ENCODE results near the gene ACKR2. TPM values are rescaled to one million over a fixed set of nuclear protein-coding genes. Genes with fewer than 3 reads are reported as not detected.

ACKR2 gene
- total and polyA plus RNA-seq, 2 experiments from 2014 or later = 0.35 TPM; not detected in 1

DNA sequence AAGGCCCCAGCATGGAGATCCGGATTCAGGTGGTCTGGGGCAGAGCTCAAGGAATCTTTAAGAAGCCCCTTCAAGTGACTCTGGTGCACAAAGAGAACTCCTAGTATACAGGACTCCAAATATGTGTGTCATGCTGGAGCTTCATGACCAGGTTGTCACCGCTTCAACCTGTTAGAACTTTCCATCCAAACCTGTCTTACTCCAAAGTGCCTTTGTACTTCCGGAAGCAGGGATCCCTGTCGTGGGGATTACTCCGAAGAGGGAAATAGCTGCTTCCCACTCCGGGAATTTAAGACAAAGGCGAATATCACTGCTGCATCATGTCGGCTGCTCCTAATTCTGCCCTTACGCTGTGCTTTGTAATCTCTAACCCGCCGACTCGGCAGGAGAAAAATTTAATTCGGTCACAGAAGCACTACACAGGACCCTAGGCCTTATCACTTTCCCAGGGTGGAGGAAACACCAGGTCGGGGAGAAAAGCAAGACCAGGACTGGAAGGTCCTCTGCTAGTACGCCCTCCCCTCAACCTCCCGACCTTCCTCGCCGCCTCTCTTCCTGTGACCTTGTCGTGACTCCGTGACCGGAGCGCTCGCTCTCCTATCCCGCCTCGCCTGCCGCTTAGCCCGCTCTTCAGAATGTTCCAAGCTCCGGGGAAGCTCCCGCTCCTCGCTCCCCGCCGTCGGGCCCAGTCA lies 5.7 kb upstream of the ACKR2 start (continued):
- TF ChIP-seq, protein P1, sequence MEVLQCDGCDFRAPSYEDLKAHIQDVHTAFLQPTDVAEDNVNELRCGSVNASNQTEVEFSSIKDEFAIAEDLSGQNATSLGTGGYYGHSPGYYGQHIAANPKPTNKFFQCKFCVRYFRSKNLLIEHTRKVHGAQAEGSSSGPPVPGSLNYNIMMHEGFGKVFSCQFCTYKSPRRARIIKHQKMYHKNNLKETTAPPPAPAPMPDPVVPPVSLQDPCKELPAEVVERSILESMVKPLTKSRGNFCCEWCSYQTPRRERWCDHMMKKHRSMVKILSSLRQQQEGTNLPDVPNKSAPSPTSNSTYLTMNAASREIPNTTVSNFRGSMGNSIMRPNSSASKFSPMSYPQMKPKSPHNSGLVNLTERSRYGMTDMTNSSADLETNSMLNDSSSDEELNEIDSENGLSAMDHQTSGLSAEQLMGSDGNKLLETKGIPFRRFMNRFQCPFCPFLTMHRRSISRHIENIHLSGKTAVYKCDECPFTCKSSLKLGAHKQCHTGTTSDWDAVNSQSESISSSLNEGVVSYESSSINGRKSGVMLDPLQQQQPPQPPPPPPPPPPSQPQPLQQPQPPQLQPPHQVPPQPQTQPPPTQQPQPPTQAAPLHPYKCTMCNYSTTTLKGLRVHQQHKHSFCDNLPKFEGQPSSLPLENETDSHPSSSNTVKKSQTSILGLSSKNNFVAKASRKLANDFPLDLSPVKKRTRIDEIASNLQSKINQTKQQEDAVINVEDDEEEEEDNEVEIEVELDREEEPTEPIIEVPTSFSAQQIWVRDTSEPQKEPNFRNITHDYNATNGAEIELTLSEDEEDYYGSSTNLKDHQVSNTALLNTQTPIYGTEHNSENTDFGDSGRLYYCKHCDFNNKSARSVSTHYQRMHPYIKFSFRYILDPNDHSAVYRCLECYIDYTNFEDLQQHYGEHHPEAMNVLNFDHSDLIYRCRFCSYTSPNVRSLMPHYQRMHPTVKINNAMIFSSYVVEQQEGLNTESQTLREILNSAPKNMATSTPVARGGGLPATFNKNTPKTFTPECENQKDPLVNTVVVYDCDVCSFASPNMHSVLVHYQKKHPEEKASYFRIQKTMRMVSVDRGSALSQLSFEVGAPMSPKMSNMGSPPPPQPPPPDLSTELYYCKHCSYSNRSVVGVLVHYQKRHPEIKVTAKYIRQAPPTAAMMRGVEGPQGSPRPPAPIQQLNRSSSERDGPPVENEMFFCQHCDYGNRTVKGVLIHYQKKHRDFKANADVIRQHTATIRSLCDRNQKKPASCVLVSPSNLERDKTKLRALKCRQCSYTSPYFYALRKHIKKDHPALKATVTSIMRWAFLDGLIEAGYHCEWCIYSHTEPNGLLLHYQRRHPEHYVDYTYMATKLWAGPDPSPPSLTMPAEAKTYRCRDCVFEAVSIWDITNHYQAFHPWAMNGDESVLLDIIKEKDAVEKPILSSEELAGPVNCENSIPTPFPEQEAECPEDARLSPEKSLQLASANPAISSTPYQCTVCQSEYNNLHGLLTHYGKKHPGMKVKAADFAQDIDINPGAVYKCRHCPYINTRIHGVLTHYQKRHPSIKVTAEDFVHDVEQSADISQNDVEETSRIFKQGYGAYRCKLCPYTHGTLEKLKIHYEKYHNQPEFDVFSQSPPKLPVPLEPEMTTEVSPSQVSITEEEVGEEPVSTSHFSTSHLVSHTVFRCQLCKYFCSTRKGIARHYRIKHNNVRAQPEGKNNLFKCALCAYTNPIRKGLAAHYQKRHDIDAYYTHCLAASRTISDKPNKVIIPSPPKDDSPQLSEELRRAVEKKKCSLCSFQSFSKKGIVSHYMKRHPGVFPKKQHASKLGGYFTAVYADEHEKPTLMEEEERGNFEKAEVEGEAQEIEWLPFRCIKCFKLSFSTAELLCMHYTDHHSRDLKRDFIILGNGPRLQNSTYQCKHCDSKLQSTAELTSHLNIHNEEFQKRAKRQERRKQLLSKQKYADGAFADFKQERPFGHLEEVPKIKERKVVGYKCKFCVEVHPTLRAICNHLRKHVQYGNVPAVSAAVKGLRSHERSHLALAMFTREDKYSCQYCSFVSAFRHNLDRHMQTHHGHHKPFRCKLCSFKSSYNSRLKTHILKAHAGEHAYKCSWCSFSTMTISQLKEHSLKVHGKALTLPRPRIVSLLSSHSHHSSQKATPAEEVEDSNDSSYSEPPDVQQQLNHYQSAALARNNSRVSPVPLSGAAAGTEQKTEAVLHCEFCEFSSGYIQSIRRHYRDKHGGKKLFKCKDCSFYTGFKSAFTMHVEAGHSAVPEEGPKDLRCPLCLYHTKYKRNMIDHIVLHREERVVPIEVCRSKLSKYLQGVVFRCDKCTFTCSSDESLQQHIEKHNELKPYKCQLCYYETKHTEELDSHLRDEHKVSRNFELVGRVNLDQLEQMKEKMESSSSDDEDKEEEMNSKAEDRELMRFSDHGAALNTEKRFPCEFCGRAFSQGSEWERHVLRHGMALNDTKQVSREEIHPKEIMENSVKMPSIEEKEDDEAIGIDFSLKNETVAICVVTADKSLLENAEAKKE (CRISPR knock-in tag; IDR thresholded peaks at IDR 0.05) = no peak
- TF ChIP-seq, protein P2, sequence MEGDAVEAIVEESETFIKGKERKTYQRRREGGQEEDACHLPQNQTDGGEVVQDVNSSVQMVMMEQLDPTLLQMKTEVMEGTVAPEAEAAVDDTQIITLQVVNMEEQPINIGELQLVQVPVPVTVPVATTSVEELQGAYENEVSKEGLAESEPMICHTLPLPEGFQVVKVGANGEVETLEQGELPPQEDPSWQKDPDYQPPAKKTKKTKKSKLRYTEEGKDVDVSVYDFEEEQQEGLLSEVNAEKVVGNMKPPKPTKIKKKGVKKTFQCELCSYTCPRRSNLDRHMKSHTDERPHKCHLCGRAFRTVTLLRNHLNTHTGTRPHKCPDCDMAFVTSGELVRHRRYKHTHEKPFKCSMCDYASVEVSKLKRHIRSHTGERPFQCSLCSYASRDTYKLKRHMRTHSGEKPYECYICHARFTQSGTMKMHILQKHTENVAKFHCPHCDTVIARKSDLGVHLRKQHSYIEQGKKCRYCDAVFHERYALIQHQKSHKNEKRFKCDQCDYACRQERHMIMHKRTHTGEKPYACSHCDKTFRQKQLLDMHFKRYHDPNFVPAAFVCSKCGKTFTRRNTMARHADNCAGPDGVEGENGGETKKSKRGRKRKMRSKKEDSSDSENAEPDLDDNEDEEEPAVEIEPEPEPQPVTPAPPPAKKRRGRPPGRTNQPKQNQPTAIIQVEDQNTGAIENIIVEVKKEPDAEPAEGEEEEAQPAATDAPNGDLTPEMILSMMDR (conservative IDR thresholded peaks at IDR 0.05; ENCODE audit: low read depth in 2 of 2) = no peak
- TF ChIP-seq JUNB (IDR thresholded peaks at IDR 0.05; ENCODE audit: unreplicated experiment) (no peak), CREB1 (CRISPR knock-in tag; IDR thresholded peaks at IDR 0.05; ENCODE audit: low read depth) (no peak), ZNF114 (CRISPR knock-in tag; IDR thresholded peaks at IDR 0.05) (no peak), POLR2AphosphoS5 (IDR thresholded peaks at IDR 0.05; ENCODE audit: low read depth) (no peak), STAT1 (IDR thresholded peaks at IDR 0.05; ENCODE audit: unreplicated experiment) (no peak)

Data from GM23338 (cell line).